Fibroblast of pulmonary artery (primary cell): Measurements from ENCODE around the gene SLC15A3.

Experiments
- DNase-seq: peaks from one replicate; pipeline ENCODE4 v3.0.0-alpha.2; 2010; ENCODE audit warnings: low read depth
- H3K4me3 ChIP-seq: replicated peaks from 2 replicates; pipeline ENCODE4 v1.5.1; 2011; ENCODE audit warnings: low read depth, mild to moderate bottlenecking, control low read depth, low read length, moderate library complexity
- CTCF ChIP-seq: IDR thresholded peaks from 2 replicates; pipeline ENCODE4 v1.5.1; 2011; ENCODE audit warnings: mild to moderate bottlenecking, control low read depth, low read length, inconsistent platforms; ENCODE audit errors: missing control alignments

SLC15A3 gene

GRCh38 chr11:60955571-60955970 is 3.6 kb upstream of the SLC15A3 start:
- no peak for TF ChIP-seq CTCF
- DNase-seq = no peak
- no peak overlapping the region for H3K4me3 ChIP-seq

- DNase-seq = no peak
- TF ChIP-seq CTCF = no peak
- H3K4me3 ChIP-seq = no peak overlapping the region
Observed at GRCh38 chr11:60954421-60954820, 2.4 kb upstream of the SLC15A3 start.

- H3K4me3 ChIP-seq = no peak overlapping the region
- no peak for TF ChIP-seq CTCF
- DNase-seq = peak; percentile 46
Observed at GRCh38 chr11:60953781-60954180, 1.8 kb upstream of the SLC15A3 start.

- DNase-seq = no peak
- TF ChIP-seq CTCF = no peak
- H3K4me3 ChIP-seq = no peak overlapping the region
Observed at GRCh38 chr11:60952742-60953170, 780 bp upstream of the SLC15A3 start.

GRCh38 chr11:60951606-60951903 is 421 bp downstream of the SLC15A3 start:
- H3K4me3 ChIP-seq = peak overlapping the region; percentile 50
- TF ChIP-seq CTCF = no peak
- no peak for DNase-seq

- H3K4me3 ChIP-seq = peak overlapping the region; percentile 50
- no peak for TF ChIP-seq CTCF
- DNase-seq = no peak
Observed at GRCh38 chr11:60950933-60951605, 907 bp downstream of the SLC15A3 start.

- no peak overlapping the region for H3K4me3 ChIP-seq
Observed at GRCh38 chr11:60950024-60950423, 2.0 kb downstream of the SLC15A3 start.

More at GRCh38 chr11:60950024-60950423, 2.0 kb downstream of the SLC15A3 start:
- no peak for TF ChIP-seq CTCF
- no peak for DNase-seq
